Measurements from ENCODE around the gene FBXO2.

GRCh38 chr1:11661103-11661502 lies 6.9 kb upstream of the FBXO2 start:
- TF ChIP-seq, protein P1, sequence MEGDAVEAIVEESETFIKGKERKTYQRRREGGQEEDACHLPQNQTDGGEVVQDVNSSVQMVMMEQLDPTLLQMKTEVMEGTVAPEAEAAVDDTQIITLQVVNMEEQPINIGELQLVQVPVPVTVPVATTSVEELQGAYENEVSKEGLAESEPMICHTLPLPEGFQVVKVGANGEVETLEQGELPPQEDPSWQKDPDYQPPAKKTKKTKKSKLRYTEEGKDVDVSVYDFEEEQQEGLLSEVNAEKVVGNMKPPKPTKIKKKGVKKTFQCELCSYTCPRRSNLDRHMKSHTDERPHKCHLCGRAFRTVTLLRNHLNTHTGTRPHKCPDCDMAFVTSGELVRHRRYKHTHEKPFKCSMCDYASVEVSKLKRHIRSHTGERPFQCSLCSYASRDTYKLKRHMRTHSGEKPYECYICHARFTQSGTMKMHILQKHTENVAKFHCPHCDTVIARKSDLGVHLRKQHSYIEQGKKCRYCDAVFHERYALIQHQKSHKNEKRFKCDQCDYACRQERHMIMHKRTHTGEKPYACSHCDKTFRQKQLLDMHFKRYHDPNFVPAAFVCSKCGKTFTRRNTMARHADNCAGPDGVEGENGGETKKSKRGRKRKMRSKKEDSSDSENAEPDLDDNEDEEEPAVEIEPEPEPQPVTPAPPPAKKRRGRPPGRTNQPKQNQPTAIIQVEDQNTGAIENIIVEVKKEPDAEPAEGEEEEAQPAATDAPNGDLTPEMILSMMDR (conservative IDR thresholded peaks at IDR 0.05 in 1 of 2, IDR thresholded peaks at IDR 0.05 in 1 of 2; ENCODE audit: low read depth in 1 of 2, low read length in 2 of 2) = no peak
- TF ChIP-seq EZH2 (IDR thresholded peaks at IDR 0.05; ENCODE audit: low read length, missing control alignments) = no peak

All from fibroblast of lung (primary cell).